ENCODE measurements around the gene SLC47A1.
"Not testable (repeated sequence)": the region's sequence is repeated elsewhere in the genome, so short reads cannot be mapped to it uniquely, and the experiment has no call there.

Gene SLC47A1

GRCh38 chr17:19519388-19520291 lies 14.0 kb upstream of the SLC47A1 start:
- DNase-seq (ENCODE audit: low spot score): not testable (repeated sequence)

- DNase-seq (ENCODE audit: low spot score): no peak
Measured at GRCh38 chr17:19520641-19521040, 13.0 kb upstream of the SLC47A1 start.

- no peak for DNase-seq (ENCODE audit: low spot score)
Measured at GRCh38 chr17:19523690-19524089, 10.0 kb upstream of the SLC47A1 start.

GRCh38 chr17:19526950-19527349 lies 6.7 kb upstream of the SLC47A1 start:
- DNase-seq (ENCODE audit: low spot score): not testable (repeated sequence)

GRCh38 chr17:19531780-19532501 lies 1.7 kb upstream of the SLC47A1 start:
- no peak for DNase-seq (ENCODE audit: low spot score)

- no peak for DNase-seq (ENCODE audit: low spot score)
Measured at GRCh38 chr17:19533036-19533717, 477 bp upstream of the SLC47A1 start.

- DNase-seq (ENCODE audit: low spot score): no peak
Measured at GRCh38 chr17:19534562-19535149, 1.0 kb downstream of the SLC47A1 start.

- no peak for DNase-seq (ENCODE audit: low spot score)
Measured at GRCh38 chr17:19537111-19537510, 3.5 kb downstream of the SLC47A1 start.

GRCh38 chr17:19538095-19539039 lies 4.7 kb downstream of the SLC47A1 start:
- DNase-seq (ENCODE audit: low spot score): peak; percentile 42

- no peak for DNase-seq (ENCODE audit: low spot score)
Measured at GRCh38 chr17:19539040-19539399, 5.4 kb downstream of the SLC47A1 start.

- DNase-seq (ENCODE audit: low spot score): no peak
Measured at GRCh38 chr17:19539841-19540311, 6.2 kb downstream of the SLC47A1 start.

GRCh38 chr17:19540706-19541370 lies 7.2 kb downstream of the SLC47A1 start:
- no peak for DNase-seq (ENCODE audit: low spot score)

- DNase-seq (ENCODE audit: low spot score): no peak
Measured at GRCh38 chr17:19541445-19541844, 7.8 kb downstream of the SLC47A1 start.

- no peak for DNase-seq (ENCODE audit: low spot score)
Measured at GRCh38 chr17:19542247-19542646, 8.6 kb downstream of the SLC47A1 start.

GRCh38 chr17:19544366-19544765 lies 10.7 kb downstream of the SLC47A1 start:
- DNase-seq (ENCODE audit: low spot score): no peak

- DNase-seq (ENCODE audit: low spot score): no peak
Measured at GRCh38 chr17:19546289-19547065, 12.8 kb downstream of the SLC47A1 start.

- no peak for DNase-seq (ENCODE audit: low spot score)
Measured at GRCh38 chr17:19549746-19550623, 16.3 kb downstream of the SLC47A1 start.

- DNase-seq (ENCODE audit: low spot score): no peak
Measured at GRCh38 chr17:19551165-19551564, 17.5 kb downstream of the SLC47A1 start.
